NCI-H187 (cell line): Measurements from ENCODE around the gene HSPB8.
A peak's percentile ranks its signal among the peaks of the same experiment; 100 is the strongest.
"Not testable (repeated sequence)": the region's sequence is repeated elsewhere in the genome, so short reads cannot be mapped to it uniquely, and the experiment has no call there.

Source experiments
- DNase-seq, 2 experiments: peaks; one replicate each; lab custom pipeline; 2025; lab: John Stamatoyannopoulos, UW

The HSPB8 gene

DNA sequence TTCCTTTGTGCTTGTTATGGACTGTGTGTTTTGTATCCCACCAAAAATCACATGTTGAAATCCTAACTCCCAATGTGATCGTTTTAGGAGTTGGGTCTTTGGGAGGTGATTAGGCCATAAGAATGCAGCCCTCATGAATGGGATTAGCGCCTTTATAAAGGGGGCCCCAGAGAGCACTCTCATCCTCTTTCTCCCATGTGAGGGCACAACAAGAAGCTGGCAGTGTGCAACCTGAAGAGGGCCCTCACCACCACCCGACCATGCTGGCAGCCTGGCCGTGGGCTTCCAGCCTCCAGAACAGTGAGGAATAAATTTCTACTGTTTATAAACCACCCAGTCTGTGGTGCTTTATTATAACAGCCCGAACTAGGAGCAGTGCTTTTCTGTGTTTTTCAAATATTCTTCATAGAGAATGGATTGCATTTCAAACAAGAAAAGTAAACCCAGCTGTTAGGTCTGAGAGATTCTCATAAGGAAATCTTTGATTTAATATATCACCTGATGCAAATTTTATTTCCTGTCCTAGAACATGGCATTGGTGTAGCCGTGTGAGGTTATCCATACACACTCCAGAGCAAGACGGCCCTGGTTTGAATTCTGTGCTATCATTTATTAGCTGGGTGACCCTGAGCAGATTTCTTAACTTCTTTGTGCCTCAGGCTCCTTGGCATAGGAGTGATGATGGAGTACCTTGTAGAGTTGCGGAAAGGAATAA, 27.8 kb downstream of the HSPB8 start:
- DNase-seq, result no peak

GRCh38 chr12:119207063-119207560, 28.4 kb downstream of the HSPB8 start:
- DNase-seq, result no peak

DNA sequence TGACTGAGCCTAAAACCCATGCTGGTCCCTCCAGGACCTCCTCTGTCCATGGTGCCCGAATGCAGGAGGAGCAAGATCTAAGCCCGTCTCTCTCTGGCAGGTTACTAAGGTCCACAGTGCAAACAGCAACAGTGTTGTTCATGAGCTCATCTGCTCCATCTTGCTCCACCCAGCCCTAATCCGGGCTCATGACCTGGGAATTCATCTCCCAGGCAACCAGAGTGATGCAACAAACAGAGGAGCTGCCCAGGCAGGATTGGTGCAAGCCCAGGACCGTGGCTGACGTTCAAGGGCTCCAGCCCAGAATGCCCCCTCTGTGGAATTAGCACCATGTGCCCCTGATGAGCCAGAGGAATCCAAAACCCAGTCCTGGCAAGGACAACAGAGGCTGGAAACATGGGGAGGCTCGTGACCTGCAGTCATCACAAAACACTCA, 29.9 kb downstream of the HSPB8 start:
- no peak for DNase-seq

GRCh38 chr12:119211884-119212283, 33.2 kb downstream of the HSPB8 start:
- no peak for DNase-seq

GRCh38 chr12:119216084-119216483, 37.4 kb downstream of the HSPB8 start:
- no peak for DNase-seq

GRCh38 chr12:119218875-119219274, 40.1 kb downstream of the HSPB8 start:
- not testable (repeated sequence) for DNase-seq

GRCh38 chr12:119222222-119222951, 43.7 kb downstream of the HSPB8 start:
- peak in 1 of 2 experiments; percentile 66 for DNase-seq

- DNase-seq, result peak; percentile 73 to 77
These were observed 46.7 kb downstream of the HSPB8 start for GRCh38 chr12:119225454-119225853.

DNA sequence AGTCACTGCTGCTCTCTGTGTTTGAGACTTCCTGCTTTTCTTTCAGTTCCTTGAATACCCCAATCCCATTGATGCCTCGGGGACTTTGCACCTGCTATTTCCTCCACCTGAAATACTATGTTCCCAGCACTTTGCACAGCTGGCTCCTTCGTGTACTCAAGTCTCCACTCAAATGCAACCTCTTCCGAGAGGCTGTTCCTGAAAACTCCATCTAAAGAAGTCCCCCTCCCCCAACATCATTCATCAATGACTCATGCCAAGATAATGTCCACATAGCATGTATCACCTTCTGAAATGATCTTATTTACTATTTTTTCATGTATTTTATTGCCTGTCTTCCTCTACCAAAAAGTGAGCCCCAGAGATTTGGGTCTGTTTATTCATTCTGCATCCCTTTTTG, 48.6 kb downstream of the HSPB8 start:
- no peak for DNase-seq

- no peak for DNase-seq
These were observed 50.5 kb downstream of the HSPB8 start for GRCh38 chr12:119229205-119229604.

DNA sequence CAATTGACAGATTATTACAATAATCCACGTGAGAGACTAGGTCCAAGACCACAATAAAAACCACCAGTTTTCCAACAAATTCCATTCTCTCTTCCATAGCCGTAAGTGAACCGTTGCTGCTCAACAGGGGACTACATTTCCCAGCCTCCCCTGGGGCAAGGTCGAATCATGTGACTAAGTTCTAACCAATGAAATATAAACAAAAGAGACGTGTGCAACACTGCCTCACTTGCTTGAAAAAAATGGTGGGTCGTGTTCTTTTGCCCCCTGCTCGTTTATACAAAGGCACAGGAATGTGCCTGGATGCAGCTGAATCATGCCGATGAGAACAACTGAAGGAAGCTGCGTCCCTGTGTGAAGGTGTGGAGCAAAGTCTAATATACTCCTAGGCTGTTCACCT, 51.1 kb downstream of the HSPB8 start:
- no peak for DNase-seq

DNA sequence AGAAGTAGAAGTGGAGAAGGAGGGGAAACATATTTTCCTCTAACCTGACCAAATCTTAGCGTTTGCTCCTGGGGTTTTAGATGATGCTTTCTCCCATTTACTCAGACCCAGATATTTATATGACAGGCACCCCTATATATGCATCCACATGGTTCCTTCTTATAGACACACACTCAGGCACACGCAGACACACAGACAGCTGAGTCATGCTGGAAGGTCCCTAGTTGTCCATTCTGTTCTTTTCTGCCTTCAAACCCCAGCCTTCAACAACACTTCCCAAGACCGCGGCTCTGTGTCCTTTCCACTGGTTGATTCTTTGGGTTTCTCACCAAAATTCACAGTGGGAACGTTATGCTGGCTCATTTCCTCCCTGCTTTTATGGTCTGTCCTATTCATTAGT, 52.1 kb downstream of the HSPB8 start:
- no peak for DNase-seq

DNA sequence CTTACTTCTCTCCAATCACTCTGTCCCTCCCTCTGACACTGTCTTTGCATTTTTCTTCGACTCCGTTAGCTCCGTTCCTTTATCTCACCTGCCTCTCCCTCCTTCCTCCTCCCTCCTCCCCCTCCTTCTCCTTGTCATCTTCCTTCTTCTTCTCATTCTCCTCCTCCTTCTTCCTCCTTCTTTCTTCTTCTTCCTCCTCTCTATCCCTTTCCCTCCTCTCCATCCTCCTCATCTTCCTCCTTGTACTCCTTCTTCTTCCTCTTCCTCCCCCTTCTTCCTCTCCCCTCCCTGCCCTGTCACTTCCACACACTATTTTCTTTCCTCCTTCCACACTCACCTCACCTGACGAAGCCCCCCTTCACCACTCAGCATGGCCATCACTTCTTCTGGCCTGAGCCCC, 53.0 kb downstream of the HSPB8 start:
- DNase-seq, result no peak

DNA sequence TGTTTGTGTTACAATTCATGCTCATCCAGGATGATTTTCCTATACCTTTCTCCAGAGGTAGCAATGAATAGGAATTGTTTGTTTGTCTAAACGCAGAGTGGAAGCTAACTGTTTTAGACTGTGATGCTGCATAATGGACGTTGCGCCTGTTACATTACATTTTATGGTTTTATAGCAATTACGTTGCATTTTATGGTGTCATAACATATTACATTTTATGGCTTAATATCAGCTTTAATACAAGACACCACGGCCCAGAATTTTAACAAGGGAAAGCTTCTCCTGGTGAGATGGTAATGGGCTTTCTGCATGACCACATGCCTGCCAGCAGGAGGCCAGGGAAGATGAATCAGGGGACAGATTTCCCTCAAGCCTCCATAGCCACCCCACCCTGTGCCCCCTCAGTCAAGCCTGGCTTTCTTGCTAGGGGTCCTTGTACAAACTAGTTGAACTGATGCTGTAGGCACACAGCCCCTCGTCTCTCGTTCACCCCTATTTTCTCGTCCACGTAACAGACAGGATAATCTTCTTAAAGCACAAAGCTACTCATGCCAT, 56.5 kb downstream of the HSPB8 start:
- no peak for DNase-seq

GRCh38 chr12:119236372-119236771, 57.6 kb downstream of the HSPB8 start:
- DNase-seq, result no peak

DNA sequence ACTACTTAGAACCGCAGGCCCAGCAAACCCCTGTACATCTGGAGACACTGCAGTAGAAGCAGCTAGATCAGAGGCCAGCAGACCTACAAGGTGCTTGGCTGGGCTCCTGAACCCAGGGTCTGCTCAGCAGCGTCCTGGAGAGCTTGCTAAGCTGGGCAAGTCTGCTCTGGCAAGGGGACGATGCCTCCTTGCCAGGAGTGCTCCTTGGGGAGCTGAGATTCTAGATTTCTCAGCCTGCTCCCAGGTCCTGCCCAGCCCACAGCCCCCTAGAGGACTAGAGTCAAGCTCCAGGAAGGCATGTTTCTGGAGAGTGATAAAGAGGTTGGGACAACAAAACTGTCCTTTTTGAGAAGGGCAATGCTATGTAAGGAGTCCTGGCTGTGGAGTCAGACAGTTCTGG, 60.3 kb downstream of the HSPB8 start:
- DNase-seq, result no peak

GRCh38 chr12:119241049-119241448, 62.3 kb downstream of the HSPB8 start:
- no peak for DNase-seq

DNA sequence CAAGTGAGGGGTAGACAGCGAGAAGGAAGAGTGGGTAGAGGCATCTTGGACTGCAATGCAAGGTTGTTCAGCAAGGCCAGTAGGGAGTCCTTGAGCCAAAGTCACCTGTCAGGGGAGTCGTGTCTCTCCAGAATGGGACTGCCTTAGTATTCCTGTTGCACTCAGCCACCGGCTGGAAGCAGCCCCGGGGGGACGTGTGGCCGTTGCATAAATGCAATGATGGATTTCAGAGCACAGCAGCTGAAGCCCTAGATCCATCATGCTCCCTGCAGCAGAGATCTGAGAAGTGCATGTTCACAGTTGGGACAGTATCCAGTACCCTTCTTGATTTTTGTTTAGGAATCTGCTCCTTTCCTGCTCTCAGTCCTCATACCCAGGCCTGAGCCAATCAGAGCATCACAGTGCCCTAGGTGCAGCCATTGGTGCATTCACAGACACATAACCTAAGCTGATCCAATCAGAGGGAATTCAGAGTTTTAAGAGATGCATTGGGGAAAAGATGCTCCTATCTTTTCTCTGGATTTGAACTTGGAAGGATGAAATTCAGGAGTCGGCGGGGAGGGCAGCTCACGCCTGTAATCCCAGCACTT, 62.9 kb downstream of the HSPB8 start:
- DNase-seq, result no peak
